GM12878 (cell line): Measurements from ENCODE around the gene CCDC15. TPM values are rescaled to one million over a fixed set of nuclear protein-coding genes. Genes with fewer than 3 reads are reported as not detected.
A peak's percentile ranks its signal among the peaks of the same experiment; 100 is the strongest.

Experiments
- BHLHE40 ChIP-seq, 2 experiments: fragments of 450-650 bp in 1 of 2; IDR thresholded peaks; 2 replicates each; pipeline ENCODE4 v1.6.1; 2011 to 2017; ENCODE audit warnings: low read depth in 2 of 2, borderline replicate concordance in 1 of 2, improper control_type of control experiment in 1 of 2, low read length in 1 of 2, mild to moderate bottlenecking in 1 of 2
- EGR1 ChIP-seq, 2 experiments: IDR thresholded peaks; 1 replicate in 1 of 2; 2 replicates in 1 of 2; pipeline ENCODE4 v1.6.1; 2011 to 2012; ENCODE audit warnings: low read depth in 2 of 2, low read length in 2 of 2, borderline replicate concordance in 1 of 2, mild to moderate bottlenecking in 1 of 2, moderate library complexity in 1 of 2
- FOXK2 ChIP-seq: fragments of 450-650 bp; IDR thresholded peaks from 2 replicates; pipeline ENCODE4 v1.6.1; 2017; ENCODE audit warnings: mild to moderate bottlenecking, moderate library complexity
- IKZF1 ChIP-seq: fragments of 450-650 bp; conservative IDR thresholded peaks from 2 replicates; pipeline ENCODE4 v1.6.1; 2017; ENCODE audit warnings: antibody characterized with exemption, mild to moderate bottlenecking
- JUND ChIP-seq: IDR thresholded peaks from 2 replicates; pipeline ENCODE4 v1.6.1; 2012; ENCODE audit warnings: low read depth, mild to moderate bottlenecking, low read length, improper control_type of control experiment, moderate library complexity
- MTA2 ChIP-seq: fragments of 450-650 bp; IDR thresholded peaks from 2 replicates; pipeline ENCODE4 v1.6.1; 2016; ENCODE audit warnings: low read depth, mild to moderate bottlenecking, moderate library complexity
- MXI1 ChIP-seq: fragments of 150-350 bp; IDR thresholded peaks from 2 replicates; pipeline ENCODE4 v1.6.1; 2011; ENCODE audit warnings: low read depth, mild to moderate bottlenecking, inconsistent platforms, low read length, improper control_type of control experiment
- RAD21 ChIP-seq: IDR thresholded peaks from 2 replicates; pipeline ENCODE4 v1.6.1; 2011; ENCODE audit warnings: mild to moderate bottlenecking, low read depth, low read length, moderate library complexity; ENCODE audit not compliant: insufficient read depth
- TAF1 ChIP-seq: IDR thresholded peaks from 2 replicates; pipeline ENCODE4 v1.6.1; 2011; ENCODE audit warnings: mild to moderate bottlenecking, low read depth, low read length, borderline replicate concordance
- TCF12 ChIP-seq: IDR thresholded peaks from 2 replicates; pipeline ENCODE4 v1.6.1; 2011; ENCODE audit warnings: low read depth, mild to moderate bottlenecking, low read length
- ZNF384 ChIP-seq: IDR thresholded peaks from 2 replicates; pipeline ENCODE4 v1.6.1; 2012; ENCODE audit warnings: low read depth, mild to moderate bottlenecking, low read length, improper control_type of control experiment, borderline replicate concordance
- polyA plus RNA-seq, 11 experiments: library from polyadenylated mRNA; depleted of rRNA in 4 of 11; unstranded in 6 of 11; stranded (reverse) in 5 of 11; fragments of >200 nt; fragmentation: Nextera tagmentation in 4 of 11; fragmentation: Illumina TruSeq in 1 of 11; extraction: Ambion mirVana in 4 of 11; extraction: Trizol in 1 of 11; gene quantifications; 1 replicate in 1 of 11; 2 replicates in 10 of 11; pipeline versions ENCODE4 v1.2.1 to v1.2.3, GENCODE V29; 2011 to 2016; ENCODE audit warnings: inconsistent platforms in 2 of 11, missing spikeins in 2 of 11, low read depth in 1 of 11
- total RNA-seq, 4 experiments: library from RNA; depleted of rRNA in 3 of 4; stranded (reverse); fragments of >200 nt in 3 of 4; fragmentation: Illumina TruSeq in 1 of 4; extraction: Trizol in 1 of 4; gene quantifications; 2 replicates each; pipeline versions ENCODE4 v1.2.1 to v1.2.3, GENCODE V29; 2013 to 2021
- TF ChIP-seq, protein P1 (sequence below): IDR thresholded peaks from 2 replicates; pipeline ENCODE4 v1.6.1; 2011; ENCODE audit warnings: borderline replicate concordance, low read depth, mild to moderate bottlenecking, moderate library complexity, mixed read lengths, low read length; ENCODE audit not compliant: insufficient read depth; ENCODE audit errors: extremely low read length
- TF ChIP-seq, protein P2 (sequence below): IDR thresholded peaks from 2 replicates; pipeline ENCODE4 v1.6.1; 2011; ENCODE audit warnings: low read depth, low read length, improper control_type of control experiment, borderline replicate concordance
- TF ChIP-seq, protein P3 (sequence below): IDR thresholded peaks from 2 replicates; pipeline ENCODE4 v1.6.1; 2012; ENCODE audit warnings: low read length, inconsistent platforms
- TF ChIP-seq, protein P4 (sequence below): IDR thresholded peaks from 2 replicates; pipeline ENCODE4 v1.6.1; 2012; ENCODE audit warnings: low read depth, low read length, improper control_type of control experiment
- TF ChIP-seq, protein P5 (sequence below): fragments of 450-650 bp; IDR thresholded peaks from 2 replicates; pipeline ENCODE4 v1.6.1; 2017; ENCODE audit warnings: mild to moderate bottlenecking, moderate library complexity
- TF ChIP-seq, protein P6 (sequence below): fragments of 450-650 bp; IDR thresholded peaks from 2 replicates; pipeline ENCODE4 v1.6.1; 2017; ENCODE audit warnings: borderline replicate concordance
- TF ChIP-seq, protein P7 (sequence below): fragments of 450-650 bp; IDR thresholded peaks from 2 replicates; pipeline ENCODE4 v1.6.1; 2014; ENCODE audit warnings: mild to moderate bottlenecking

CCDC15 gene
- total and polyA plus RNA-seq, 10 of the 15 experiments (the other 5 are each of a cell fraction or from before 2014, with no cell fraction given) = 2.0 to 5.3 (median 3.3) TPM

DNA sequence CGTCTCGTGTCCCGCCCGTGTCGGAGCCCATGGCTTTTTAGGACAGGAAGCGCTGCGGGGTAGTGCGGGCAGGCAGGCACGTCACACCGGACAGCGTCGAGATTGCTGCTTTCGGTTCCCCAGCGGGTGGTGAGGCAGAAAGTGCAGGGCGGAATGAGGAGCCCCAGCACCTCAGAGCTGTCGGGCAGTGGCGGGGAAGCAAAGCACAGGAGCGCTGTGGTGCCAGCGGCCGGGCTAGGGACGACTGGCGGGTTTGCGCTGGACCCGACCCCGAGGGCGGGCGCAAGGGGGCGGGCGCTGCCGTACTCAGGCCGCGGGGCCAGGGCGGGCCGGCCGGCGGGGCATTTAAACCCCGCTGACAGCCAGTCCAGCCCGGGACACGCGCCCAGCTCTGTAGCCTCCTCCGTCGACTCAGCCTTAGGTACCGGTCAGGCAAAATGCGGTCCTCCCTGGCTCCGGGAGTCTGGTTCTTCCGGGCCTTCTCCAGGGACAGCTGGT lies 109.0 kb downstream of the CCDC15 start, which contains the start of gene SLC37A2 (continued):
- TF ChIP-seq FOXK2 (no peak), EGR1 (IDR thresholded peaks at IDR 0.05; ENCODE audit: borderline replicate concordance in 1 of 2, low read depth in 2 of 2, low read length in 2 of 2) (no peak), RAD21 (no peak), MXI1 (peak; percentile 89), TAF1 (peak; percentile 58; the same call in 1 of the 2 replicates), MTA2 (peak; percentile 78), TCF12 (peak; percentile 40; the same call in 1 of the 2 replicates), BHLHE40 (IDR thresholded peaks at IDR 0.05; ENCODE audit: borderline replicate concordance in 1 of 2, low read depth in 2 of 2, low read length in 1 of 2) (peak; percentile 94 to 96), IKZF1 (peak; percentile 98), JUND (no peak), ZNF384 (no peak)
- TF ChIP-seq, protein P1, sequence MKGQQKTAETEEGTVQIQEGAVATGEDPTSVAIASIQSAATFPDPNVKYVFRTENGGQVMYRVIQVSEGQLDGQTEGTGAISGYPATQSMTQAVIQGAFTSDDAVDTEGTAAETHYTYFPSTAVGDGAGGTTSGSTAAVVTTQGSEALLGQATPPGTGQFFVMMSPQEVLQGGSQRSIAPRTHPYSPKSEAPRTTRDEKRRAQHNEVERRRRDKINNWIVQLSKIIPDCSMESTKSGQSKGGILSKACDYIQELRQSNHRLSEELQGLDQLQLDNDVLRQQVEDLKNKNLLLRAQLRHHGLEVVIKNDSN = no peak
- TF ChIP-seq, protein P2, sequence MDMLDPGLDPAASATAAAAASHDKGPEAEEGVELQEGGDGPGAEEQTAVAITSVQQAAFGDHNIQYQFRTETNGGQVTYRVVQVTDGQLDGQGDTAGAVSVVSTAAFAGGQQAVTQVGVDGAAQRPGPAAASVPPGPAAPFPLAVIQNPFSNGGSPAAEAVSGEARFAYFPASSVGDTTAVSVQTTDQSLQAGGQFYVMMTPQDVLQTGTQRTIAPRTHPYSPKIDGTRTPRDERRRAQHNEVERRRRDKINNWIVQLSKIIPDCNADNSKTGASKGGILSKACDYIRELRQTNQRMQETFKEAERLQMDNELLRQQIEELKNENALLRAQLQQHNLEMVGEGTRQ = peak; percentile 48
- TF ChIP-seq, protein P3, sequence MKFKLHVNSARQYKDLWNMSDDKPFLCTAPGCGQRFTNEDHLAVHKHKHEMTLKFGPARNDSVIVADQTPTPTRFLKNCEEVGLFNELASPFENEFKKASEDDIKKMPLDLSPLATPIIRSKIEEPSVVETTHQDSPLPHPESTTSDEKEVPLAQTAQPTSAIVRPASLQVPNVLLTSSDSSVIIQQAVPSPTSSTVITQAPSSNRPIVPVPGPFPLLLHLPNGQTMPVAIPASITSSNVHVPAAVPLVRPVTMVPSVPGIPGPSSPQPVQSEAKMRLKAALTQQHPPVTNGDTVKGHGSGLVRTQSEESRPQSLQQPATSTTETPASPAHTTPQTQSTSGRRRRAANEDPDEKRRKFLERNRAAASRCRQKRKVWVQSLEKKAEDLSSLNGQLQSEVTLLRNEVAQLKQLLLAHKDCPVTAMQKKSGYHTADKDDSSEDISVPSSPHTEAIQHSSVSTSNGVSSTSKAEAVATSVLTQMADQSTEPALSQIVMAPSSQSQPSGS = no peak
- TF ChIP-seq, protein P4, sequence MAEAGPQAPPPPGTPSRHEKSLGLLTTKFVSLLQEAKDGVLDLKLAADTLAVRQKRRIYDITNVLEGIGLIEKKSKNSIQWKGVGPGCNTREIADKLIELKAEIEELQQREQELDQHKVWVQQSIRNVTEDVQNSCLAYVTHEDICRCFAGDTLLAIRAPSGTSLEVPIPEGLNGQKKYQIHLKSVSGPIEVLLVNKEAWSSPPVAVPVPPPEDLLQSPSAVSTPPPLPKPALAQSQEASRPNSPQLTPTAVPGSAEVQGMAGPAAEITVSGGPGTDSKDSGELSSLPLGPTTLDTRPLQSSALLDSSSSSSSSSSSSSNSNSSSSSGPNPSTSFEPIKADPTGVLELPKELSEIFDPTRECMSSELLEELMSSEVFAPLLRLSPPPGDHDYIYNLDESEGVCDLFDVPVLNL = peak; percentile 73
- TF ChIP-seq, protein P5, sequence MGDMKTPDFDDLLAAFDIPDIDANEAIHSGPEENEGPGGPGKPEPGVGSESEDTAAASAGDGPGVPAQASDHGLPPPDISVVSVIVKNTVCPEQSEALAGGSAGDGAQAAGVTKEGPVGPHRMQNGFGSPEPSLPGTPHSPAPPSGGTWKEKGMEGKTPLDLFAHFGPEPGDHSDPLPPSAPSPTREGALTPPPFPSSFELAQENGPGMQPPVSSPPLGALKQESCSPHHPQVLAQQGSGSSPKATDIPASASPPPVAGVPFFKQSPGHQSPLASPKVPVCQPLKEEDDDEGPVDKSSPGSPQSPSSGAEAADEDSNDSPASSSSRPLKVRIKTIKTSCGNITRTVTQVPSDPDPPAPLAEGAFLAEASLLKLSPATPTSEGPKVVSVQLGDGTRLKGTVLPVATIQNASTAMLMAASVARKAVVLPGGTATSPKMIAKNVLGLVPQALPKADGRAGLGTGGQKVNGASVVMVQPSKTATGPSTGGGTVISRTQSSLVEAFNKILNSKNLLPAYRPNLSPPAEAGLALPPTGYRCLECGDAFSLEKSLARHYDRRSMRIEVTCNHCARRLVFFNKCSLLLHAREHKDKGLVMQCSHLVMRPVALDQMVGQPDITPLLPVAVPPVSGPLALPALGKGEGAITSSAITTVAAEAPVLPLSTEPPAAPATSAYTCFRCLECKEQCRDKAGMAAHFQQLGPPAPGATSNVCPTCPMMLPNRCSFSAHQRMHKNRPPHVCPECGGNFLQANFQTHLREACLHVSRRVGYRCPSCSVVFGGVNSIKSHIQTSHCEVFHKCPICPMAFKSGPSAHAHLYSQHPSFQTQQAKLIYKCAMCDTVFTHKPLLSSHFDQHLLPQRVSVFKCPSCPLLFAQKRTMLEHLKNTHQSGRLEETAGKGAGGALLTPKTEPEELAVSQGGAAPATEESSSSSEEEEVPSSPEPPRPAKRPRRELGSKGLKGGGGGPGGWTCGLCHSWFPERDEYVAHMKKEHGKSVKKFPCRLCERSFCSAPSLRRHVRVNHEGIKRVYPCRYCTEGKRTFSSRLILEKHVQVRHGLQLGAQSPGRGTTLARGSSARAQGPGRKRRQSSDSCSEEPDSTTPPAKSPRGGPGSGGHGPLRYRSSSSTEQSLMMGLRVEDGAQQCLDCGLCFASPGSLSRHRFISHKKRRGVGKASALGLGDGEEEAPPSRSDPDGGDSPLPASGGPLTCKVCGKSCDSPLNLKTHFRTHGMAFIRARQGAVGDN = peak; percentile 65
- TF ChIP-seq, protein P6, sequence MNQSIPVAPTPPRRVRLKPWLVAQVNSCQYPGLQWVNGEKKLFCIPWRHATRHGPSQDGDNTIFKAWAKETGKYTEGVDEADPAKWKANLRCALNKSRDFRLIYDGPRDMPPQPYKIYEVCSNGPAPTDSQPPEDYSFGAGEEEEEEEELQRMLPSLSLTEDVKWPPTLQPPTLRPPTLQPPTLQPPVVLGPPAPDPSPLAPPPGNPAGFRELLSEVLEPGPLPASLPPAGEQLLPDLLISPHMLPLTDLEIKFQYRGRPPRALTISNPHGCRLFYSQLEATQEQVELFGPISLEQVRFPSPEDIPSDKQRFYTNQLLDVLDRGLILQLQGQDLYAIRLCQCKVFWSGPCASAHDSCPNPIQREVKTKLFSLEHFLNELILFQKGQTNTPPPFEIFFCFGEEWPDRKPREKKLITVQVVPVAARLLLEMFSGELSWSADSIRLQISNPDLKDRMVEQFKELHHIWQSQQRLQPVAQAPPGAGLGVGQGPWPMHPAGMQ = no peak
- TF ChIP-seq, protein P7, sequence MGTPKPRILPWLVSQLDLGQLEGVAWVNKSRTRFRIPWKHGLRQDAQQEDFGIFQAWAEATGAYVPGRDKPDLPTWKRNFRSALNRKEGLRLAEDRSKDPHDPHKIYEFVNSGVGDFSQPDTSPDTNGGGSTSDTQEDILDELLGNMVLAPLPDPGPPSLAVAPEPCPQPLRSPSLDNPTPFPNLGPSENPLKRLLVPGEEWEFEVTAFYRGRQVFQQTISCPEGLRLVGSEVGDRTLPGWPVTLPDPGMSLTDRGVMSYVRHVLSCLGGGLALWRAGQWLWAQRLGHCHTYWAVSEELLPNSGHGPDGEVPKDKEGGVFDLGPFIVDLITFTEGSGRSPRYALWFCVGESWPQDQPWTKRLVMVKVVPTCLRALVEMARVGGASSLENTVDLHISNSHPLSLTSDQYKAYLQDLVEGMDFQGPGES = no peak; the same call in 1 of the 2 replicates
